Ramos (cell line): ENCODE results near the gene ATP5F1E.
"Not testable (repeated sequence)": the region's sequence is repeated elsewhere in the genome, so short reads cannot be mapped to it uniquely, and the experiment has no call there.

Source experiments
- in situ Hi-C: fragments of 300-500 bp; cut with MboI; formaldehyde crosslinking; loops from one replicate; pipeline ENCODE4 v1.14.3; 2022; ENCODE audit warnings: low sequenced_read_pairs; ENCODE audit not compliant: unreplicated experiment

Gene ATP5F1E

GRCh38 chr20:59024111-59024530, 8.0 kb downstream of the ATP5F1E start:
- in situ Hi-C loops, result no loop called here

- in situ Hi-C loops, result no loop called here
These were observed 8.5 kb downstream of the ATP5F1E start for GRCh38 chr20:59023616-59024015.

GRCh38 chr20:59022754-59023153, 9.4 kb downstream of the ATP5F1E start:
- in situ Hi-C loops, result no loop called here

GRCh38 chr20:59020938-59021551, 11.1 kb downstream of the ATP5F1E start:
- in situ Hi-C loops, result no loop called here

- in situ Hi-C loops, result no loop called here
These were observed 12.9 kb downstream of the ATP5F1E start, which contains the start of gene TUBB1 for GRCh38 chr20:59019217-59019616. Gene TUBB1, plus strand, starts transcription at chr20:59019429. Its CDS starts 94 bp downstream, at chr20:59019523.

- in situ Hi-C loops, result no loop called here
These were observed 13.3 kb downstream of the ATP5F1E start for GRCh38 chr20:59018817-59019216.

GRCh38 chr20:59017493-59018231, 14.5 kb downstream of the ATP5F1E start:
- in situ Hi-C loops, result no loop called here

- in situ Hi-C loops, result no loop called here
These were observed 15.2 kb downstream of the ATP5F1E start for GRCh38 chr20:59016795-59017492.

- in situ Hi-C loops, result no loop called here
These were observed 16.1 kb downstream of the ATP5F1E start for GRCh38 chr20:59015812-59016711.

GRCh38 chr20:59015411-59015810, 16.7 kb downstream of the ATP5F1E start:
- in situ Hi-C loops, result no loop called here

- in situ Hi-C loops, result no loop called here
These were observed 17.3 kb downstream of the ATP5F1E start for GRCh38 chr20:59014680-59015389.

GRCh38 chr20:59013959-59014608, 18.1 kb downstream of the ATP5F1E start:
- in situ Hi-C loops, result no loop called here

GRCh38 chr20:59013031-59013951, 18.8 kb downstream of the ATP5F1E start:
- in situ Hi-C loops, result no loop called here

GRCh38 chr20:59011874-59012157, 20.3 kb downstream of the ATP5F1E start:
- in situ Hi-C loops, result not testable (repeated sequence)

GRCh38 chr20:59010995-59011873, 20.9 kb downstream of the ATP5F1E start:
- in situ Hi-C loops, result no loop called here

GRCh38 chr20:59010321-59010994, 21.7 kb downstream of the ATP5F1E start:
- in situ Hi-C loops, result no loop called here
